Measurements from ENCODE around the gene ALKBH6. TPM values are rescaled to one million over a fixed set of nuclear protein-coding genes. Genes with fewer than 3 reads are reported as not detected.
"Not testable (repeated sequence)": the region's sequence is repeated elsewhere in the genome, so short reads cannot be mapped to it uniquely, and the experiment has no call there.

Gene ALKBH6
- 5.5 and 8.7 TPM in 2 replicates for total RNA-seq

DNA sequence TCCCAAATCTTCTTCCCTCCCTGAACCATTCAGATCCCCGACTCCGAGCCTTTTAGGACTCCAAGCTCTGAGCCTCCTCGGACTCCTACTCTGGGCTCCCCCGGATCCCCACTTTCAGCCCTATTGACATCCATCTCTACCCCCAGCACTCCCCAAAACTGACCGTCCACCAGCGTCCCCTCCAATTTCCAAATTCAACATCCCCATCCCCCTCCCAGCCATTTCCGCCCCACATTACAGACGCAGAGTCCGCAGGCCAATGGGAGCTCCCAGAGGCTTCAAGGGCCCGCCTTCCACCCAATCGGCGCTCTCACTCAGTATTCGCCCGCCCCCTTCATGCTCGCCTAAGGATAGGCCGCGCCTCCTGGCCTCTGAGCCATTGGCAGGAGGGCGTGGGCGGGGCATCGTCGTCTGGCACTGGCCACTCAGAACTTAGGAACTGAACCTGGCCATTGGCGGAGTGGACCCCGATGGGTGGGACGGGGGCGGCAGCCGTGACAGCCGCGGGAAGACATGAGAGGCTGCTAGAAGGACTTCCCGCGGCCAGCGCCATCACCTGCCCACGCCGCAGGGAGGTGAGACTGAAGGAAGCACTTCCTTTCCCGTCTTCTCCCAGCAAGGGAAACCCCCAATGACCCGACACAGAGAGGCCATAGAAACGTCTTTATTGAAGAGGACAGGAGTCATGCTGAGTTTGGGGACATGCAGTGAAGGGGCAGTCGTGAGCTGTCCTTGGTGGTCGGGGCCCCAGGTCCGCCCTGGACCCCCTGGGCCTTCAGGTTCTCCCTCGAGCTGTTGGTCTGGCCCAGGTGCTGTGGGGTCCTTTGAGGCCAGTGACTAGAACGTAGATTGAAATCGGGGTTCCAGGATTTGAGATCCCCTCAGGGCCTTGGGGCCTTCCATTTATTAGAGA is at the start of gene ALKBH6:
Gene ALKBH6, minus strand, starts transcription at position 202 of the 913 bp plus-strand sequence. CDS start 816 bp downstream, outside the sequence.
- DNase-seq (ENCODE audit: low read depth in 2 of 2): peak; percentile 91 to 99

GRCh38 chr19:36061367-36061766 is 47.4 kb upstream of the ALKBH6 start:
- DNase-seq (ENCODE audit: low read depth in 2 of 2): no peak

- DNase-seq (ENCODE audit: low read depth in 2 of 2): peak; percentile 64 to 79
Observed at GRCh38 chr19:36060430-36060829, 46.4 kb upstream of the ALKBH6 start.

- DNase-seq (ENCODE audit: low read depth in 2 of 2): no peak
Observed at GRCh38 chr19:36059180-36059910, 45.3 kb upstream of the ALKBH6 start.

DNA sequence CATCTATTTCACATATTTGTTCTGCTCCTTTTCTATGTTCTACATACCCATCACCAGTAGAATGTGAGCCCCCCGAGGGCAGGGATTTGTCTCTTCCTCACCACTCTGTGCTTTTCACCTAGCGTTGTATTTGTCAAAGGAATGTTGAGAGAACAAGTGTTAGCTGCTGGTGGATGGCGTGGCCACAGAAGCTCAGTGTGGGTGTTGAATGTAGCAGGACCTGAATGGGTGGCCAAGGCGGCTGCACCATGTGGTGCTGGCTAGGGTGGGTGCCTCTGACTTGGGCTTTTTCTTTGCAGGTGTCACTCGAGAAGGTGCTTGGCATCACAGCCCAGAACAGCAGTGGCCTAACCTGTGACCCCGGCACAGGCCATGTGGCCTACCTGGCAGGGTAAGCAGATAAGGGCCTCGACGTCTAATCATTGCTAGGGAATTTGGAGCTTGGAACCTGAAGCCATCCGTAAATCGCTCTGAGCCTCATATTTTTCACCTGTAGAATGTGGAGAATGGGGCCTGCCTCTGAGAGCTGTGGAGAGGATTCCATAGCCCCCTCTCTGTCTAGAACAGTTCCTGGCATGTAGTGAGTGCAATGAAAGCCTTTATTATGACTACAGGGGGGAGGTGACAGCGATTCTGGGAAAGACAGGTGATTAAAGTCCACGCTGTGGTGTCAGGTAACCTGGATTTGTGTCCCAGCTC is 44.6 kb upstream of the ALKBH6 start:
- DNase-seq (ENCODE audit: low read depth in 2 of 2): no peak

DNA sequence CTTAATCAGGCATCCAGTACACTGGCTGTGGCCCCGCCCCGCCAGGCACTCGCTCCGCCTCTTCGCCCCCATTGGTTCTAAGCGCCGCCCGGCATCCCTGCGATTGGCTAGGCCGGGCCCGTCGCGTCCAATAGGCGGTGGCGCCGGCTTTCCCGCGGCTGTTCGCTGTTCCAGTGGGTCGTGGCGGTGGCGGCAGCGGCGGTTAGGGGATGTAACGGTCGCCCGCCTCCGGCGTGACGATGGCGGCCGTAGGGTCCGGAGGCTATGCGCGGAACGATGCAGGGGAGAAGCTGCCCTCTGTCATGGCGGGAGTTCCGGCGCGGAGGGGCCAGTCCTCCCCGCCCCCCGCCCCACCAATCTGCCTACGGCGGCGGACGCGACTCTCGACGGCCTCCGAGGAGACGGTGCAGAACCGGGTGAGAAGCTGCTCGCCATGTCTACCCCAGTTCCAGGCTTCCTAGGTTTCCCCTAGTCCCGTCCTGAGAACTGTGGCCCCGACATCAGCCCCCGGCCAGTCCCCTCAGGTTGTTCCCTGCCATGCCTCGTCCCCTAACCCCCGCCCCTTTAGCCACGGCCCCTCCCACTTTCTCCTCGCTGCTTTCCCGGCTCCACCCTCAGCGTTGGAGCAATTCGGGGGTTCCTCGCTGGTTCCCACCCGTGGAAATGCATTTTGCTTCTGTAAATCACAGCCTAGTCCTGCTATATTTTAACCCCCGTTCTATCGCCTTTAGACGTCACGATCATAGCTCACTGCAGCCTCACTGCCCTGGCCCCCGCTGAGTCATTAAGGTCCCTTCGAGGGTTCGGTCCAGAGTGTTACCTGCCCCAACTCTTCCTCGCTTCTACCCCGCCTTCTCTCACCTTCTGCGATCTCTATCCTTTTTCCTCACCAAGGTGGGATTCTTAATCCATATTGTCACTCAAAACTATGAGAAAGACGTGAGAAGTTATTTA is 41.0 kb upstream of the ALKBH6 start, which contains the start of gene WDR62:
Gene WDR62, plus strand, starts transcription at position 165 of the 954 bp plus-strand sequence. Its CDS starts 75 bp downstream, at position 240.
- peak; percentile 80 to 95 for DNase-seq (ENCODE audit: low read depth in 2 of 2)

GRCh38 chr19:36054119-36054732 is 40.2 kb upstream of the ALKBH6 start, which contains the start of gene THAP8:
THAP8 (minus strand) TSS chr19:36054285; CDS start chr19:36054217, 68 bp downstream.
- peak; percentile 98 to 100 for DNase-seq (ENCODE audit: low read depth in 2 of 2)

GRCh38 chr19:36051637-36052036 is 37.6 kb upstream of the ALKBH6 start:
- no peak for DNase-seq (ENCODE audit: low read depth in 2 of 2)

DNA sequence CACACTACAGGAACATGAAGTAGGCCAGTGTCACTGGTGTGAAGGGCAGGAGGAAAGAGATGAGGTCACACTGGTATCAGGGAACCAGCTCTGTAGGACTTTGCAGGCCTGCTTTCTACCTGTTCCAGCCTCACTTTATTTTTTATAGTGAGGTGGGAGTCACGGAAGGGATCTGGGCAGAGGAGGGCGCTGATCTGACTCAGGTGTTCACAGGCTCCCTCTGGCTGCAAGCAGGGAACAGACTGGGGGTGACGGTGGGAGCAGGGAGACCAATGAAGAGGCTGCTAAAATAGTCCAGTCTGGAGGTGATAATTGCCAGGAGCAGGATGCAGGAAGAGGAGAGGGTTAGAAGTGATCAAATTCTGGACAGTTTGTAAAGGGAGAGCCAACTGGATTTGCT is 37.2 kb upstream of the ALKBH6 start:
- peak in 1 of 2 donors; percentile 19 for DNase-seq (ENCODE audit: low read depth in 2 of 2)

DNA sequence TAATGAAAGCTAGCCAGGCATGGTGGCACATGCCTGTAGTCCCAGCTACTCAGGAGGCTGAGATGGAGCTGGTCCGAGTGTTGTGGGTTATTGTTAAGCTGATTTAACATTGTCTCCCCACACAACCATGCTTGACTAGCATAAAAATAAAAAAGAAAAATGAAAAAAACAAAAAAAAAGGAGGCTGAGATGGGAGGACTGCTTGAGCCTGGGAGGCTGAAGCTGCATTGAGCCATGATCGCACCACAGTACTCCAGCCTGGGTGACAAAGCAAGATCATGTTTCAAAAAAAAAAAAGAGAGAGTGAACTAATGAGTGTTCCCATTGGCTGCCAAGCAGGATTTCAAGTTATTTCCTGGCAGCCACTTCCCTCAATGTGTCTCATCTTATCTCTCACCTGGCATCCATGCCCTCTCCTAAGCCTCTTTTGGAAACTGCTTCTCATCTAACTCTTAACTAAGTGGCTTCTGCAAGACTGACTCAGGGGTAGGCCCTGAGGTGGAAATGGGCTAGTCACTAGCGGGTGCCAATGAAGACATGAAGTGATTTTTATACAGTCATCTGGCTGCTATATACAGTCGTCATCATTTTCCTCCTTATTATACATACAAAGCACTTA is 35.2 kb upstream of the ALKBH6 start:
- no peak for DNase-seq (ENCODE audit: low read depth in 2 of 2)

DNA sequence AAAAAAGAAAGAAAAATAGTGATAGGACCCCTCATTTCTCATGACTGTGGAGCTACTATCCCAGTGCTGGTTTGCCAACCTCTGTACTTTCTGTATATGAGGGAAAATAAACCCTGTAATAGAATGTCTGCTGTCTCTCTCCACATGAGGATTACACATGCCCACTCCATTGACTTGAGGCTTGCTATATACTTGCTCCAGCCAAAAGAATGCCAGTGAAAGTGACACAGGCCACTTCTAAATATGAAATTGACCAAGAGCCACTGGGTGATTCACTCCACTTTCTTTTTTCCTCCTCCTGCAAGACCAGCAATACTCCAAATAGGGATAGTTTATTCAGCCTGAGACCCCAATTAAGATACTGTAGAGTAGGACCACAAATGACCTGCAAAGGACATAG is 33.8 kb upstream of the ALKBH6 start:
- DNase-seq (ENCODE audit: low read depth in 2 of 2): no peak

GRCh38 chr19:36046443-36047050 is 32.5 kb upstream of the ALKBH6 start:
- no peak for DNase-seq (ENCODE audit: low read depth in 2 of 2)

DNA sequence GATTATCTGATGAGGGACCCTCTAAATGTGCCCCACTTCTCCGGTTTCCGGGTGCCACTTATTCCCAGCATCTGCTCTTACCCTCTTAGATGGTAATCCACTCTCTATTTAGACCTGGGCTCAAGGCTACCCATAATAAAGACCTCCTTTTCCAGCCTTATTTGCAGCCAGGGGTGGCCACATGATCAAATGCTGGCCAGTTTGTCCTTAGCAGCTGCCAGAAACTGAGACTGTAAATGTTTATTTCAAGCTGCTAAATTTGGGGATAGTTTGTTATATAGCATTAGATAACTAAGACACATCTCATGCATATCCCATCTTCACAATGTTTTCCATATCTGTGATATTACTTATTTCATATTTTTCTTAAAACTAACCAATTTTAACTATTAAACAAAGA is 29.9 kb upstream of the ALKBH6 start:
- no peak for DNase-seq (ENCODE audit: low read depth in 2 of 2)

- DNase-seq (ENCODE audit: low read depth in 2 of 2): no peak
Observed at GRCh38 chr19:36041831-36042230, 27.8 kb upstream of the ALKBH6 start.

- not testable (repeated sequence) for DNase-seq (ENCODE audit: low read depth in 2 of 2)
Observed at GRCh38 chr19:36041092-36041491, 27.1 kb upstream of the ALKBH6 start.

DNA sequence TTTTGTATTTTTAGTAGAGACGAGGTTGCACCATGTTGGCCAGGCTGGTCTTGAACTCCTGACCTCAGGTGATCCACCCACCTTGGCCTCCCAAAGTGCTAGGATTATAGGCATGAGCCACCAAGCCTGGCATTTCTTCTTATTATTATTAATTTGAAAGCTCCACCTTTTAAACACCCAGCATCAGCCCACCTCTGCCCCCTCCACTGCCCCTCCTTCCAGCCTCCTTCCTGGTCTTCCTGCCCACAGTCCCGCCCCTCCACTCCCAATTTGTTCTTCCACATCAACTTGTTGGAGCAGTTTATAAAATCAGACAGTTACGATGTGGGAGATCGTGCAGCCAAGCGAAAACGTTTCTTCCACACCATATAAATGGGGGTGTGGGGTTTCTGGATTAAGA is 26.5 kb upstream of the ALKBH6 start:
- DNase-seq (ENCODE audit: low read depth in 2 of 2): no peak

GRCh38 chr19:36032251-36033104 is 18.5 kb upstream of the ALKBH6 start, which contains the start of gene CLIP3:
CLIP3 (minus strand) TSS chr19:36032873; CDS start chr19:36032357, 516 bp downstream.
- peak in 1 of 2 donors; percentile 67 for DNase-seq (ENCODE audit: low read depth in 2 of 2)

DNA sequence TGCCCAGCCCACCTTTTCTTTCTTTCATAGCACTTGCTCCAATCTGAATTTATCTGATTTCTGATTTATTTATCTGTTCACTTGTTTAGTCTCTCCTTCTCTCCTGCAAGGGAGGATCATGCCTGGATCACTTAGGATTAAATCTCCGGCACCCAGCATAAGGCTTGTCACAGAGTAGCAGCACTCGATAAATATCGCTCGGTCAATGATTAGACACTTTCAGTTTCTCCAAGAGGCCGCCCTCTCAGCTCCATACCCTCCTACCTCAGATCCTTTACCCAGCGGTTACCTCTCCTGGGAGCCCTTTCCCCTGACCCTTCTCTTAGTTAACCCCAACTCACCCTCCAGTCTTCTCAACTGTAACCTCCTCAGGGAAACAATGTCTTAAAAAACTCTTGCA is 17.3 kb upstream of the ALKBH6 start:
- no peak for DNase-seq (ENCODE audit: low read depth in 2 of 2)

Data from dermis microvascular lymphatic vessel endothelial cell (primary cell).